HL-60/S4 treated with phorbol 12-myristate 13-acetate at 8.2 ng/mL for 4 days and 3 days (cell line): ENCODE results near the gene KIF16B.

Experiments
- in situ Hi-C: fragments of 300-500 bp; cut with MboI; formaldehyde crosslinking; loops from 2 replicates; pipeline ENCODE4 v1.15.0; 2022; ENCODE audit warnings: low sequenced_read_pairs

KIF16B gene

GRCh38 chr20:16556301-16556700 lies 16.9 kb downstream of the KIF16B start:
- in situ Hi-C loops, result no loop called here

- in situ Hi-C loops, result no loop called here
These were observed 17.5 kb downstream of the KIF16B start for GRCh38 chr20:16555754-16556153.

- in situ Hi-C loops, result no loop called here
These were observed 18.3 kb downstream of the KIF16B start for GRCh38 chr20:16554766-16555543.

GRCh38 chr20:16553684-16554083 lies 19.6 kb downstream of the KIF16B start:
- in situ Hi-C loops, result no loop called here

DNA sequence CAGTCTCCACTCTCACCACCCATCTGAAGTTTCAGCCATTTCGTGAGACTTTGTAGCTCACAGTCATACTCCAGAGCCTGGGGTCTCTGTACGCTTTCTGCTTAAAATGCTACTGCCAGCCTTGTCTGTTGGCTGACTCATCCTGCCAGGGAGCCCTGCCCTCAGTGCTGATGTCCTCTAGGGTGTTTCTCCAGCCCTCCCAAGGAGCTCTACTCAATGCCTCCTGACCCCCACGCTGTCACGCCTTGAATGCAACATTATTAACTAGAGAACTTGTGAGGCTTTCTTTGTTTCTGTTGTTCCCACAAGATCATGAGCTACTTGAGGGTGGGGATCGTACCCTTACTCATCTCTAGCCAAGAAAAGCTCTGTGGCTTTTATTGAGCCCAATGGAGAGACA lies 20.1 kb downstream of the KIF16B start:
- in situ Hi-C loops, result no loop called here

DNA sequence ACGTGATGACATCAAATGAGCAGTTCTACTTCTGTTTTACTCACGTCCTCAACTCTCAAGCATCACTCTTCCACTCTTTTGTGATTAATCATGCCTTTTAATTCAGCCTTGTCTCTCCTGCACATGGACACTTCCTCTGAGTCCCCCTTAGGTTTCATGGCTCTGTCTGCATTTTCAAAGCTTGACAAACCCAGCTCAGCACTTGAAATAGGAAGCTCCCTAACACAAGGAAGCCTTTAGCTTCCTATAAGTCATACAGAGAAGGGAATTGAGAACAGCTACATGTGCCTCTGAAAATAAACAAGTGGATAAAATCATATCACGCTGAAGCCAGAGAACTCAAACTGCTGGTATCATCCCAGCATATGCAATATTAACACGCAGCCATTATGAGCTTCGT lies 21.2 kb downstream of the KIF16B start:
- in situ Hi-C loops, result no loop called here

GRCh38 chr20:16551607-16552006 lies 21.6 kb downstream of the KIF16B start:
- in situ Hi-C loops, result no loop called here

DNA sequence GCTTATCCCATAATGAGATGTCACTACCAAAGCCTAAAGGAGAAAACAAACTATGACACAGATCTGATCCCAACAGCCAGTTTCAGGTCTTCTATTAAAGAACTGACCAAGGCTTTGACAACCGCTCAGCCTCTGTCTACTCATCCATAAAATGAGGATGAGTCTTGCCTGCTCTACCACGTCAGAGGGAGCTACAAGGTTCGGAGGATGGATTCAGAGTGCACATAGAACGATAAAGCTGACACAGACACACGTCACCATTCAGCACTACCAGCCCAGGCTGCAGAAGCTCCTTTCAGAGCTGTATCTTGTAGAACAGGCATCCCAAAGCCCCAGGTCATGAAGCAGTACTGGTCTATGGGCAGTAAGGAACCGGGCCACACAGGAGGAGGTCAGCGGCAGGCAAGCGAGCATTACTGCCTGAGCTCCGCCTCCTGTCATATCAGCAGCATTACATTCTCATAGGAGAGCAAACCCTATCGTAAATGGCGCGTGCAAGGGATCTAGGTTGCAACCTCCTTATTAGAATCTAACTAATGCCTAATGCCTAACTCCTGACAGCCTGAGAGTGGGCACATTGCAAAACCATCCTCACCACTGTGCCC lies 25.1 kb downstream of the KIF16B start:
- in situ Hi-C loops, result no loop called here

DNA sequence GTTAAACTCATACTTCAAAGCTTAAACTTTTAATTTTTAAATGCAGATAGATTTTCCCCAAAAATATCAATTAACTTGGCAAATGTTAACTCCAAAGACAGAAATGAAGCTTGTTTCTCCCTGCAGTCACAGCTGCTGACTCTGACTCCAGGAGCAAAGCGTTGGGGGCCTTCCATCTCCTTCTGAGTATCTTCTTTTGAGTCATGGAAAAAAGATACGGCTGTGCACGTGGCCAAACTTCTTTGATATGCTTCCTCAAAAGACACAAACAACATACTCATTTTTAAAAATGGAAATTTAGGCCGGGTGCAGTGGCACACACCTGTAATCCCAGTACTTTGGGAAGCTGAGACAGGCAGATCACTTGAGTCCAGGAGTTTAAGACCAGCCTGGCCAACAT lies 28.3 kb downstream of the KIF16B start:
- in situ Hi-C loops, result no loop called here

GRCh38 chr20:16542477-16542876 lies 30.8 kb downstream of the KIF16B start:
- in situ Hi-C loops, result no loop called here

DNA sequence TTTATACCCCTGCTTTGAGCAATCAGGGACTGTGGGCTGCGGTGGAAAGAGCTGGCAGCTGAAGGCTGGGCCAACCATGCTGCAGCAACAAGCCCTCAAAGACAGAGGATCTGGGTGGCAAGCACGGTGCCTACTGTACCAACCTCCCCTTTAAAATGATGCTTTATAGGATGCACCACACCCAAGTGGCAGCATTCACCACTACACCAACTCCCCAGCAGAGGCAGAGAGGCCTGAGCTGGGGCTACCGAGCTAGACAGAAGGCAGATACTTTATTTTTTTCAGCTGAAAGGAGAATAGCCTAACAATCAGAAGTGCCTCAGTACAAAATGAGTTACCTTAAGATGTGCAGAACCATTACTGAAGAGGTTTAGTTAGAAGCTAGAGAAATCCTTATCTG lies 31.4 kb downstream of the KIF16B start:
- in situ Hi-C loops, result no loop called here

- in situ Hi-C loops, result no loop called here
These were observed 32.0 kb downstream of the KIF16B start for GRCh38 chr20:16541226-16541625.

GRCh38 chr20:16539280-16540021 lies 33.8 kb downstream of the KIF16B start:
- in situ Hi-C loops, result no loop called here

GRCh38 chr20:16538779-16539178 lies 34.5 kb downstream of the KIF16B start:
- in situ Hi-C loops, result no loop called here

DNA sequence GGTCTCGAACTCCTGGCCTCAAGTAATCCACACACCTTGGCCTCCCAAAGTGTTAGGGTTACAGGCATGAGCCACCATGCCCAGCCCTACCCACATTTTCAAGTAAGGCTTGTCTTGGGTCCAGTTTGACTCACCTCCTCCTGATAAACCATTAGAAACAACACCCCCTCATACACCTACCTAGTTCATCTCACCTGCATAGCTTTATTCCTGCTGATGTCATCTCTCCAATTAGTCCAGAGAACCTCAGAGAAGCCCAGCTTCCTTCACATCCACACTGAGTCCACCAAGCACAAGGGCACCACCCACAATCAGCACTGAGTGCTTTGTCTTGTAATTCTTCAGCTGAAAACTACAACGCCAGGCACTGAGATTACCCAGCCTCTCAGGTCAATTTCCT lies 35.3 kb downstream of the KIF16B start:
- in situ Hi-C loops, result no loop called here

DNA sequence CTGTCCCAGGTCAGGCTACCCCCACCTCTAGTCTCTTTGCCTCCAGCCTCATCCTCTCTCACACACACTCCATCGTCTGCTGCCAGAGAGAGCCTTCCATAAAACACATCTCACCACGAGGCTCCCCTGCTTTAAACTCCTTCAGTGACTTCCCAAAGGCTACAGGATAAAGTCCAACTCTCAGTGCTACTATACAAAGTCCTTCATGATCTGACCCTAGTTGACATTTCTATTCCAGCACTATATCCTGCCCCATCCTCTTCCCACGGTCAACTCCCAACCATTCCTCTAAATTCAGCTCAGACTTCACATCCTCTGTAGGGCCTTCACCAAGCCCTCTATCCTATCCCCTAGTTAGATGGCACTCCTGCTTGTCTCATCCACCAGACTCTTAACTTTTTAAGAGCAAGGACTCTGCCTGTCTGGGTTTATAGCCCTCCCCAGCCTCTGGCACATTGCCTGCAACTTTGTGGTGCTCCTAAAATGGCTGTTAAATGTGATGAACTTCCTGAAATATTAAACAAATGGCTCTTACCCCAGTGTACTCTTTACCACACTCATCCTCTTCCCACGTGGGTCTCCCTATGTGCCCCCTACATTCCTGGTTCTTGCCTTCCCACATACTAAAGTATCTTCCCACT lies 36.1 kb downstream of the KIF16B start:
- in situ Hi-C loops, result no loop called here

DNA sequence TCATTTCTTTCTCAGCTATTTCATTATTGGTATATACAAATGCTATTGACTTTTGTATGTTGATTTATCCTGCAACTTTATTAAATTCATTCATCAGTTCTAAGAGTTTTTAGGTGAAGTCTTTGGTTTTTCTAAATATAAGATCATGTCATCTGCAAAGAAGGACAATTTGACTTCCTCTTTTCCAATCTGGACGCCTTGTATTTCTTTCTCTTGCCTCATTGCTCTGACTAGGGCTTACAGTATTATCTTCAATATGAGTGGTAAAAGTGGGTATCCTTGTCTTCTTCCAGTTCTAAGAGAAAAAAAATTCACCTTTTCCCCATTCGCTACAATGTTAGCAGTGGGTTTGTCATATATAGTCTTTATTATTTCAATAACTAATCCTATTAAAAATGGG lies 38.0 kb downstream of the KIF16B start:
- in situ Hi-C loops, result no loop called here

DNA sequence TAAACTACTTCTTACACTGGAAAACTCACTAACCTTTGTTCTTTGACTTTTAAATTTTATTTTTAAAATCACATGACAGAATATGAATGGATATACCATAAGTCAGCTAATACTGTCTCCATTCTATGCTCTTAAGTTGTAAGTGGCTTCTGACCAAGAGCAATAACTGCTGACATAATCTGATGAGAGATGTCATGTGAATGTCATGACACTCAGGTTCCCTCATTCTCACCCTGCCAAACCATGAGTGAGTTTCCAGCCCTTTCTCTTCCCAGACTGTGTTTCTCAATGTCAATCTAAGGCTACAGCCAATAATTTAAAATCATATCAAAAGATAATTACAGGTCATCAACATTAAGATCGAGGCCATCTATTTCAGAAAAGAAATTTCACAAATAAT lies 39.7 kb downstream of the KIF16B start:
- in situ Hi-C loops, result no loop called here

GRCh38 chr20:16531485-16531884 lies 41.8 kb downstream of the KIF16B start:
- in situ Hi-C loops, result no loop called here

GRCh38 chr20:16530201-16530681 lies 43.0 kb downstream of the KIF16B start:
- in situ Hi-C loops, result no loop called here

GRCh38 chr20:16528078-16528477 lies 45.2 kb downstream of the KIF16B start:
- in situ Hi-C loops, result no loop called here
